ENCODE results near the gene CBX4.

CBX4 gene

DNA sequence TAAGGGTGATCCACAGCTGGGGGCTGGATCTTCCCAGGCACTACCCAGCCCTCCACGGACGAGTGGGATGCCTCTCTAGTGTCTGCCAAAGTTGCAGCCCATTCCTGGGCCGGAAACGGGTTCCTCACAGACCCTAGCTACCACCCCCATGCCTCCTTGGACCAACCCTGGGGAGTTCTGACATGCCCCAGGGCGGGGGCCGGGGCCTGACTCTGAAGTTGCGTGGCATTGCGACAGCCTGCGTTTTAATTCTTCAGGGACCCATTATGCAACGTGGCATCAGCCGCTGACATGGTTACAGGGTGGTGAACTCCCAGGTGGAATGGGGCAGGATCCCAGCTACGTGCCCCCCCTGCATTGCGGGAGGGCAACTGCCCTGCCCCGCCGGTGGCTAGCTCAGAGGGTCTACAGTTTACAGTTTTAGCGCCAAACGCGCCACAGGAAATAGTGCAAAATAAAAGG lies 2.7 kb downstream of the CBX4 start:
- Histone ChIP-seq H3K9ac (no peak overlapping the region), H3K4me1 (peaks cover 16% of the 10 kb centered on the region), H3K79me2 (peaks cover 23% of the 10 kb centered on the region), H3K27me3 (ENCODE audit: control insufficient read depth, insufficient read depth, low read length) (peaks cover under 1% of the 10 kb centered on the region), H3K36me3 (ENCODE audit: control insufficient read depth, insufficient read depth, low read length) (no peaks in the 10 kb centered on the region), H3K4me2 (ENCODE audit: low read length) (peak overlapping the region; percentile 100), H3K9me3 (ENCODE audit: control insufficient read depth, low read length) (no peaks in the 10 kb centered on the region), H3K27ac (no peak overlapping the region), H2AFZ (no peak overlapping the region), H3K4me3 (ENCODE audit: low read depth, low read length) (peak overlapping the region; percentile 81)
- TF ChIP-seq, protein P1, sequence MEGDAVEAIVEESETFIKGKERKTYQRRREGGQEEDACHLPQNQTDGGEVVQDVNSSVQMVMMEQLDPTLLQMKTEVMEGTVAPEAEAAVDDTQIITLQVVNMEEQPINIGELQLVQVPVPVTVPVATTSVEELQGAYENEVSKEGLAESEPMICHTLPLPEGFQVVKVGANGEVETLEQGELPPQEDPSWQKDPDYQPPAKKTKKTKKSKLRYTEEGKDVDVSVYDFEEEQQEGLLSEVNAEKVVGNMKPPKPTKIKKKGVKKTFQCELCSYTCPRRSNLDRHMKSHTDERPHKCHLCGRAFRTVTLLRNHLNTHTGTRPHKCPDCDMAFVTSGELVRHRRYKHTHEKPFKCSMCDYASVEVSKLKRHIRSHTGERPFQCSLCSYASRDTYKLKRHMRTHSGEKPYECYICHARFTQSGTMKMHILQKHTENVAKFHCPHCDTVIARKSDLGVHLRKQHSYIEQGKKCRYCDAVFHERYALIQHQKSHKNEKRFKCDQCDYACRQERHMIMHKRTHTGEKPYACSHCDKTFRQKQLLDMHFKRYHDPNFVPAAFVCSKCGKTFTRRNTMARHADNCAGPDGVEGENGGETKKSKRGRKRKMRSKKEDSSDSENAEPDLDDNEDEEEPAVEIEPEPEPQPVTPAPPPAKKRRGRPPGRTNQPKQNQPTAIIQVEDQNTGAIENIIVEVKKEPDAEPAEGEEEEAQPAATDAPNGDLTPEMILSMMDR (IDR thresholded peaks at IDR 0.05), result no peak

- Histone ChIP-seq H2AFZ (no peak overlapping the region), H3K79me2 (peaks cover 23% of the 10 kb centered on the region), H3K27ac (no peak overlapping the region), H3K9me3 (ENCODE audit: control insufficient read depth, low read length) (no peaks in the 10 kb centered on the region), H3K4me1 (peaks cover 21% of the 10 kb centered on the region), H3K9ac (no peak overlapping the region), H3K4me2 (ENCODE audit: low read length) (peak overlapping the region; percentile 100), H3K4me3 (ENCODE audit: low read depth, low read length) (peak overlapping the region; percentile 81), H3K36me3 (ENCODE audit: control insufficient read depth, insufficient read depth, low read length) (no peaks in the 10 kb centered on the region), H3K27me3 (ENCODE audit: control insufficient read depth, insufficient read depth, low read length) (no peaks in the 10 kb centered on the region)
- TF ChIP-seq, protein P1 (IDR thresholded peaks at IDR 0.05), result no peak
Observed at GRCh38 chr17:79835953-79836509, 3.2 kb downstream of the CBX4 start.

DNA sequence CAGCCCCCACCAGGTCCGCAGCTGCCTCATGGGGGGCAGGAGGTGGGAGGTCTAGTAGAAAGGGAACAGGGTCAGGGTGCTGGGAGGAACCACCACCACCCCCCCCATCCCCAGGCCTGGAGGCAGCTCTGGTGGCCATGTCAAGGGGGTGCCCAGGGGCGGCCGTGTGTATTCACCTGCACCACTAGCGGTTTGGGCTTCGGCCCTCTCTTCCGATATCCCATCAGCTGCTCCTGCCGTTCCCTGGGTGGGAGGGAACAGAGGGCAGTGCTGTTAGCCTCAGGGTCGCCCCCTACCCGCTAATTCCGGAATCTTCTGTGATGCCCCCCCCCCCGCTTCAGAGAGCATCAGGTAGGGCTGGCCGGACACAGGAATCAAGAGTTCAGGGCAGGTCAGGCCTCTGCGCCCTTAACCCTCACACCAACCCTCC lies 3.8 kb downstream of the CBX4 start:
- Histone ChIP-seq H3K27ac (no peak overlapping the region), H3K9me3 (ENCODE audit: control insufficient read depth, low read length) (no peaks in the 10 kb centered on the region), H2AFZ (no peak overlapping the region), H3K4me3 (ENCODE audit: low read depth, low read length) (peak overlapping the region; percentile 81), H3K4me1 (peaks cover 25% of the 10 kb centered on the region), H3K36me3 (ENCODE audit: control insufficient read depth, insufficient read depth, low read length) (no peaks in the 10 kb centered on the region), H3K9ac (no peak overlapping the region), H3K27me3 (ENCODE audit: control insufficient read depth, insufficient read depth, low read length) (no peaks in the 10 kb centered on the region), H3K4me2 (ENCODE audit: low read length) (peak overlapping the region; percentile 100), H3K79me2 (peaks cover 23% of the 10 kb centered on the region)
- TF ChIP-seq, protein P1 (IDR thresholded peaks at IDR 0.05), result no peak

GRCh38 chr17:79834565-79835469 lies 4.4 kb downstream of the CBX4 start:
- H3K27me3 ChIP-seq (ENCODE audit: control insufficient read depth, insufficient read depth, low read length), result no peaks in the 10 kb centered on the region
- H2AFZ ChIP-seq, result no peak overlapping the region
- H3K27ac ChIP-seq, result no peak overlapping the region
- TF ChIP-seq, protein P1 (IDR thresholded peaks at IDR 0.05), result peak; percentile 47
- no peak overlapping the region for H3K4me3 ChIP-seq (ENCODE audit: low read depth, low read length)
- H3K9me3 ChIP-seq (ENCODE audit: control insufficient read depth, low read length), result no peaks in the 10 kb centered on the region
- H3K4me1 ChIP-seq, result peaks cover 25% of the 10 kb centered on the region
- peaks cover 23% of the 10 kb centered on the region for H3K79me2 ChIP-seq
- H3K4me2 ChIP-seq (ENCODE audit: low read length), result no peak overlapping the region
- no peaks in the 10 kb centered on the region for H3K36me3 ChIP-seq (ENCODE audit: control insufficient read depth, insufficient read depth, low read length)
- H3K9ac ChIP-seq, result no peak overlapping the region
